ENCODE results near the gene CBLC. TPM values are rescaled to one million over a fixed set of nuclear protein-coding genes. Genes with fewer than 3 reads are reported as not detected.
A peak's percentile ranks its signal among the peaks of the same experiment; 100 is the strongest.

Gene CBLC
- polyA plus RNA-seq, 3 donors, result 0.45 to 11.1 (median 2.0) TPM

DNA sequence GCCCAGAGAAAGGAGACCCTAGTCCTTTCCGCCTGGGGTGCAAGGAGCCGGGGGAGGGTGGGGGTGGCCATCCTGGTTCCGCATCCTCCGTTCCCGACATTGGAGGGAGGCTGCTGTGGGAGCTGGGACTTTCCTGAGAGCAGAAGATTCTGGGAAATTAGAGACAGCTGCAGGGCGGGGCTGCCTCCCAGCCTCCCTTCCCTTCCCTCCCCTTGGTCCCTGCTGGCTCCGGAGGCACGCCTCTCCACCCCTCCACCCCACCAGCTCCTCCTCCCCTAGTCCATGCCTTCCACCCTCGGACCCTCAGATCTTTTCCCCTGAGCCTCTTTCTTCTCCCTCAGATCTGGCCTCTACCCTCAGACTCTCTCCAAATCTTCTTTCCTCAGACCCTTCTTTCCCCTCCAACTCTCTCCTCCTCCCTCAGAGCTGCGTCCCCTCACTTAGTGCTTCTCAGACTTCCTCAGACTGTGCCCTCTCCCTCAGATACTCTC, 32.3 kb upstream of the CBLC start:
- peak overlapping the region; percentile 70 for H3K27ac ChIP-seq (ENCODE audit: low read depth, low read length)
- WGBS, 3 donors, result 21 to 65% (median 27%) methylated on average over 8 to 10 of the region's 10 CpGs

GRCh38 chr19:44745887-44746600, 31.6 kb upstream of the CBLC start:
- WGBS, 3 donors, result 74 to 80% (median 74%) methylated on average over 4 of the region's 4 CpGs

DNA sequence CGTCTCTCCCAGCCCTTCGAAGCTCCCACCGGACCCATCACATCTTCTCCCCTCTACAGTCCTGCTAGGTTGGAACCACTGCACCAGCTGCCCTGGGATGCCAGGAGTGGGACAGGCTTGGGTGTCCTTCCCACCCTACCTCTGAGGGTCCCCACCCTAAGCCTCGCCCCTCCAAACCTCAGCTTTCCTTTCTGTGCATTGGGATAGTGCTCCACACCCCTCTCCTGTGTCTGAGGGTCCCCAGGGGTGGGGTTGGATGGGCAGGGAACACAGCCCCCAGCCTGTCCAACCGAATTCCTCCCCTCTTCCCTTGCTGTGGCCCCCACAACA, 31.1 kb upstream of the CBLC start:
- 75 to 80% (median 76%) methylated on average over 5 of the region's 5 CpGs for WGBS, 3 donors
- peak overlapping the region; percentile 94 for H3K27ac ChIP-seq (ENCODE audit: low read depth, low read length)

More at GRCh38 chr19:44745887-44746600, 31.6 kb upstream of the CBLC start:
- peak overlapping the region; percentile 94 for H3K27ac ChIP-seq (ENCODE audit: low read depth, low read length)

DNA sequence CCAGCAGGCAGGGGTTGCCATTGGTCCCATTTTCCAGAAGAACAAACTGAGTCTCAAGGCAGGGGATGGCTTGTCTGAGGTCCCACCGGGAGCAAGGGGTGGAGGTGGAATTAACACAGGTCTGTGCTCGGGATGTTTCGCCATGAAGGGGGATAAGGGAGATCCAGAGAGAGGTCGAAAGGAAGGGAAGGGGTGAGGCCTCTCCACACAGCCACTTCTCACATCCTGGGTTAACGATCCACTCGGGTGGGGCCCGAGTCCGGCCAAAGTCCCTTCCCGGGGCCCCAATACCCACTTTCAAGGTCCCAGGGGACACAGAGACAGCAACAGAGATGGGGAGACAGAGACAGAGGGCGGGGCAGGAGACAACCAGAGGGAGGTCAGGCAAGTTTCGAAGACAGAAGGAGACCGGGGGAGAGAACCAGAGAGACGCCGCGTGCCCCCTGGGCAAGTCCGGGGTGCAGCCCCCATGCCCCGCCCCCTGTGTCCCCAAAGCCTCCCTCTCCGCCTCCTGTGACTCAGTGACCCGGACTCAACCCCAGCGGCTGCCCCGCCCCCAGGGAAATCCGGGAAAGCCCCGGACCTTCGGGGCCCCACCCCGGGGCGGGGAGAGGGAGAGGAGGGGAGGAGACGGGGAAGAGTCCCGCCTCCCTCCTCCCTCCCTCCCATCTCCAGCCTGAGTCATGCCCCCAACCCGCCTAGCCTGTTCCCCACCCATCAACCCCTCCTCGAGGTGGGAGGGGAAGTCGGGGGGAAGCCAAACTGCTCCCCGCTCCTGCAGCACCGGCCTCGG, 30.5 kb upstream of the CBLC start:
- peak overlapping the region; percentile 96 for H3K27ac ChIP-seq (ENCODE audit: low read depth, low read length)
- WGBS, 3 donors, result 5 to 10% (median 6%) methylated on average over 24 to 34 of the region's 34 CpGs

GRCh38 chr19:44747739-44748425, 29.8 kb upstream of the CBLC start:
- WGBS, 3 donors, result 0 to 2% (median 0%) methylated on average over 25 to 26 of the region's 26 CpGs
- H3K27ac ChIP-seq (ENCODE audit: low read depth, low read length), result peak overlapping the region; percentile 96

GRCh38 chr19:44748426-44749254, 29.1 kb upstream of the CBLC start, which contains the start of gene BCL3:
Gene BCL3 (plus strand): TSS chr19:44748708. CDS start chr19:44748791, 83 bp downstream.
- H3K27ac ChIP-seq (ENCODE audit: low read depth, low read length), result peak within 1 kb of the TSS; percentile 96
- WGBS, 3 donors, result 0 to 1% (median 0%) methylated on average over 37 to 85 of the region's 88 CpGs

- H3K27ac ChIP-seq (ENCODE audit: low read depth, low read length), result peak overlapping the region; percentile 96
- 12 to 28% (median 18%) methylated on average over 1 of the region's 1 CpG for WGBS, 3 donors
These were observed 28.4 kb upstream of the CBLC start for GRCh38 chr19:44749292-44749691.

- 63 to 78% (median 70%) methylated on average over 10 of the region's 10 CpGs for WGBS, 3 donors
These were observed 27.7 kb upstream of the CBLC start for GRCh38 chr19:44749994-44750393.

DNA sequence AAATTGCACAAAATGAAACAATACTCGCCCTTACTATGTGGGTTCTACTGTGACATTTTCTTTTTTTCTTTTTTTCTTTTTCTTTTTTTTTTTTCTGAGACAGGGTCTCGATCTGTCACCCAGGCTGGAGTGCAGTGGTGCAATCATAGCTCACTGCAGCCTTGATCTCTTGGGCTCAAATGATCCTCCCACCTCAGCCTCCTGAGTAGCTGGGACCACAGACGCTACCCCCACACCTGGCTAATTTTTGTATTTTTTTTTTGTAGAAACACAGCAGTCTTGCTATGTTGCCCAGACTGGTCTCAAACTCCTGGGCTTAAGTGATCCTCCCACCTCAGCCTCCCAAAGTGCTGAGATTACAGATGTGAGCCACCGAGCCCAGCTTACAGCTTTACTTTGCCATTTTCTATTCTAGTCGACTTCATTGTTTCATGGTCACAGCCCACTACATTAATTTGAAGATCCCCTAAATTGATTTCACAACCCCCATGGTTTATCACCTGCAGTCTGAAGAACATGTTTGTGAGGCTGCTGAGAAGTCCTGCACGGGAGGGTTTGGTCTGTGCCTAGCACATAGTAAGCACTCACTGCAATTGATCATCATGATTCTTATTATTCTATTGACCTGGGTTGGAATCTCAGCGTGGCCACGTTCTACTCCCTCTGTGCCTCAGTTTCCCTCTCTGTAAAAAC, 25.4 kb upstream of the CBLC start:
- no peak overlapping the region for H3K27ac ChIP-seq (ENCODE audit: low read depth, low read length)
- 51 to 68% (median 55%) methylated on average over 8 of the region's 8 CpGs for WGBS, 3 donors

More at GRCh38 chr19:44749994-44750393, 27.7 kb upstream of the CBLC start:
- no peak overlapping the region for H3K27ac ChIP-seq (ENCODE audit: low read depth, low read length)

DNA sequence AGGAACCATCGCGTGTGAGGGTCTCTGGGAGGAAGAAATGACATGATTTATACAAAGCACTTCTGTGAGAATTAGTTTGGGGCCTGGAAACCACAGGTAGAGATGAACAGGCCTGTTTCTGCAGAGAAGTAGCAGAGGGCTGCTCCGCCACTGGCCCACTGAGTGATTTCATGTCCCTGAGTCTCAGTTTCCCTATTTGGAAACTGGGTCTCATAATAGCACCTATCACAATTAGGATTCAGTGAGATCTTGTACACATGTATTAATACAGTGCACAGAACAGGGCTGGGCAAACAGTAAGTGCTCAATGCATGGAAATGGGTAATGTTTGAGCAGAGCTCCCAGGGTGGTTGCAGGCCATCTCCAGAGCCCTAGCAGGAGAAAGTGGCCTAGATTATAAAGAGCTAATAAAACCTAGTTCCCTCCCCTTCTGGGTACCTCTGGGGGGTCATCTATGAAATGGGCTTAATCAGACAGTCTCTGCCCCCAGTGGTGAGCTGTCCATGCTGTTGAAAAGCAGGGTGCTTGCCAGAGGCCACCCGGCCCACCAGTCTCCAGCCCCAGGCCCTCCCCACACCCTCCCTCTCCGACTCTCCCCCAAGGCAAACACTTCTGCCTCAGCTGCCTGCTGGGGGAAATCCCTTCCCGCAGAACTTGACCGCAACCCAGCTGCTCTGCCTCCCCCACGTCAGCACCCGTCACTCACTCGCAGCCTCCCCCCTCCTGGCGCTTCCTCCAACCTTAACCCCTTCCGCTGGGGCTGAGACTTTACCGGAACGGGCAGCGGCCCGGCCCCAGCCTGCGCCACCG, 24.7 kb upstream of the CBLC start:
- peak overlapping the region; percentile 98 for H3K27ac ChIP-seq (ENCODE audit: low read depth, low read length)
- WGBS, 3 donors, result 10 to 14% (median 11%) methylated on average over 17 to 18 of the region's 18 CpGs

DNA sequence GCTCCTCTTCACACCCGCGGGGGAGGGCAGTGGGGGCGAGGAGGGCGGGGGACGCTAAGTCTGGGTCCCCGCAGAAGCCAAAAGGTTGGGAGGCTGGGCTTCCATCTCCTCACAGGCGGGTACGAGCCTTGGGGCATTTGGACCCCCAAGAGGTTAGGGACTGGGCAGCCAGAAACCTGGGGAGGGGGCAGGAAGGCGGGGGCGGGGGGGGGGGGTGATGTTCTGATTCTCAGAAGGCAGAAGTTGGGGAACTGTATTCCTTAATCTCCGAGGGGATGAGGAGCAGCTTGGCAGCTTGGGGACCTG, 24.1 kb upstream of the CBLC start:
- WGBS, 3 donors, result 0 to 1% (median 0%) methylated on average over 6 to 11 of the region's 11 CpGs
- peak overlapping the region; percentile 98 for H3K27ac ChIP-seq (ENCODE audit: low read depth, low read length)

DNA sequence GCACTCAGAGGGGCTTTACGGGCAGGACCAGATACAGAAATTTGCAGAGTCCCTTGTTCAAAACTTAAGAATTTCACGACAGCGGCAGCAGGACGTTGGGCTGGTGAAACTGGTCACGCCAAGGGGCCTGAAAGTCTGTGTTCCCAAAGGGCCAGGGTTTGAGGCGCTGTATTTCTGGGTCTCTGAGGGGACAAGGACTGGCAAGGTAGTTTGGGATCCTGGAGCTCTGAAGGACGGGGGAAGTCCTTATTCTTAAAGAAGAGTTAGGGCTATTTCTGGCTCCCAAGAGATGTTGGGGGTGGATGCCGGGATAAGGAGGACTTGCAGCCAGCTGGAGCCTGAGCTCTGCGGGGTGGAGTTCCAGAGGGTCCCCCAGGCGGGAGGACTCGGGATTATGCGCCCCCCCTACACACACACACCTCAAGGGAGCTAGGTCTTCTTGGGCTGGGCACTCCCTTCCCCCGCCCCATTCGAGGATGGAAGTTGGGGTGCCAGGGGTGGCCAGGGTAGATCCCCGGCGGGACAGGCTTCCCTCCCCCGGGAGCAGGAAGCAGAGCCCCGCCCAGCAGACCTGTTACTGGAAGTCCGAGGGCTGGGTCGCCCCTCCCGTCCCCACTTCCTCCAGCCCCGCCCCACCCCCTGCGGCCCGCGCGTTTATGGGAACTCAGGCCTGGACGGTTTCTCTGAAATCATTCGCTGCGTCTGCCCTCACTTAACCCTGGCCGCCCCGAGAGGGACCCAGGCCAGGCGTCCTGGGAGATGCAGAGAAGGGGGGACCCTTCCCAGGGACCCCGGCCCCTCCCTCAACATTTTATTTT, 23.5 kb upstream of the CBLC start:
- WGBS, 3 donors, result 1 to 3% (median 2%) methylated on average over 33 of the region's 33 CpGs

DNA sequence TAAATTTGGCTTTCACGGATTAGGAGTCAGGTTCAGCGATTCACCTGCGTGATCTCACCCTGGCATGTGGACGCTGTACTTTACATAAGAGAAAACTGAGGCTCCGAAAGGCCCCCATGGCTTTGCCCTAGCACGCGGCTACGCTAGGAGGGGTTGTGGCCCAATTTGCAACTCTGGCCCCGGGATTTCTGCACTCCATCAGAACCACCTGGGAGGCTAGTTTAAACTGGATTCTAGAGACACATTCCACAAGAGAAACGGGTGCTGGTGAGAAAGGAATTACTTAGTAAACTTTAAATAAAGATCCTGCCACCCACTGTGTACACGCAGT, 23.0 kb upstream of the CBLC start:
- H3K27ac ChIP-seq (ENCODE audit: low read depth, low read length), result peak overlapping the region; percentile 98
- whole genome bisulfite sequencing, 3 donors, result 20 to 28% (median 27%) methylated on average over 11 of the region's 11 CpGs

More for the DNA sequence above, 23.5 kb upstream of the CBLC start:
- peak overlapping the region; percentile 98 for H3K27ac ChIP-seq (ENCODE audit: low read depth, low read length)

DNA sequence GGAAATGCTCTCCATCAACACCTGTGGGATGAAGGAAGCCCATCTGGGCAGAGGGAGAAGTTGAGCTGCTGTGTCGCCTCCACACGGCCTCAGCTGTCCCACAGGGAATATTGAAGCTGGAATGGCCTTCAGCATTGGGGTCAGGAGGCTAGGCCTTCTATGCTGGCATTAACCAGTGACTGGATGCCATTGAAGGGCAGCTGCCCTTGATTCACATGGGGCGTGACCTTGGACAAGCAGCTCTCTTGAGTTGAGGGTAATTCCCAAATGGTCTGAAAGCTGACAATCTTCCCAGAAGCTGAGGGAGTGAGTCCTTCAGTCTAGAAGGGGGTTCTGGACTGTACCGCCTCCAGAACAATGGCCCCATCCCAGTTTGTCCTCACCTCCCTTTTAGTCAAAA, 22.5 kb upstream of the CBLC start:
- peak overlapping the region; percentile 98 for H3K27ac ChIP-seq (ENCODE audit: low read depth, low read length)
- 41 to 64% (median 59%) methylated on average over 4 of the region's 4 CpGs for WGBS, 3 donors

DNA sequence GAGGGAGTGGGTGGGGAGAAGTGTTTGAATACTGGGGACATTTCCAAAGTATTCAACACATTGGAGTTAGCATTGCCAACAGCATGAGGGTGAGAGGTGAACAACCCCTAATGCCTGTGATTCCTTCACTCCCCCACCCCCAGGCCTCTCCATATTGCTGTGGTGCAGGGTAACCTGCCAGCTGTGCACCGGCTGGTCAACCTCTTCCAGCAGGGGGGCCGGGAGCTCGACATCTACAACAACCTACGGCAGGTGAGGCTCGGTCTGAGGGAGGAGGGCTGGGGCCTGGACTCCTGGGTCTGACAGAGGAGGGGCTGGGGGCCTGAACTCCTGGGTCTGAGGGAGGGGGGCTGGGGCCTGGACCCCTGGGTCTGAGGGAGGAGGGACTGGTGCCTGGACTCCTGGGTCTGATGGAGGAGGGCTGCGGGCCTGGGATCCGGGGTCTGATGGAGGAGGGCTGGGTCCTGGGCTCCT, 21.6 kb upstream of the CBLC start:
- H3K27ac ChIP-seq (ENCODE audit: low read depth, low read length), result peak overlapping the region; percentile 72
- 63 to 95% (median 84%) methylated on average over 7 of the region's 7 CpGs for WGBS, 3 donors

DNA sequence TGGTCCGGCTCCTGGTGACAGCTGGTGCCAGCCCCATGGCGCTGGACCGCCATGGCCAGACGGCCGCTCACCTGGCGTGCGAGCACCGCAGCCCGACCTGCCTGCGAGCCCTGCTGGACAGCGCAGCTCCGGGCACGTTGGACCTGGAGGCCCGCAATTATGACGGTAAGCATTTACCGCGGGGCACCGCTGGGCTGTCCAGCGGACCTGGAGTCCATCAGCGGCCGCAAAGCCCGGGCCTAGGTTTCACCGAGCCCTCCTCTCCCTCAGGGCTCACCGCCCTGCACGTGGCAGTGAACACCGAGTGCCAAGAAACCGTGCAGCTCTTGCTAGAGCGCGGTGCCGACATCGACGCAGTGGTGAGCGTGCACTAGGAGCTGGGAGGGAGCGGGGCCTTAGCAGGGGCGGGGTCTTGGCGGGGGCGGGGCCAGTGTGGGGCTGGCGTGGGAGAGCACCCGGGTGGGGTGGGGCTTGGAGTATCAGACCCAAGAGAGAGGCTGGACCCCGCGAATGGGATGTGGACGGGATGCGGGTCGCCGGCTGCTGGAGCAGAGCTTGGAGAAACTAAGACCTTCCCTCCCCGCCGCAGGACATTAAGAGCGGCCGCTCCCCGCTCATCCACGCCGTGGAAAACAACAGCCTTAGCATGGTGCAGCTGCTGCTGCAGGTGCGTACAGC, 20.5 kb upstream of the CBLC start:
- H3K27ac ChIP-seq (ENCODE audit: low read depth, low read length), result peak overlapping the region; percentile 72
- WGBS, 3 donors, result 50 to 63% (median 59%) methylated on average over 43 to 53 of the region's 53 CpGs

Data from adipose tissue (tissue), 3 donors.